ENCODE measurements around the gene PSD2.

Gene PSD2

DNA sequence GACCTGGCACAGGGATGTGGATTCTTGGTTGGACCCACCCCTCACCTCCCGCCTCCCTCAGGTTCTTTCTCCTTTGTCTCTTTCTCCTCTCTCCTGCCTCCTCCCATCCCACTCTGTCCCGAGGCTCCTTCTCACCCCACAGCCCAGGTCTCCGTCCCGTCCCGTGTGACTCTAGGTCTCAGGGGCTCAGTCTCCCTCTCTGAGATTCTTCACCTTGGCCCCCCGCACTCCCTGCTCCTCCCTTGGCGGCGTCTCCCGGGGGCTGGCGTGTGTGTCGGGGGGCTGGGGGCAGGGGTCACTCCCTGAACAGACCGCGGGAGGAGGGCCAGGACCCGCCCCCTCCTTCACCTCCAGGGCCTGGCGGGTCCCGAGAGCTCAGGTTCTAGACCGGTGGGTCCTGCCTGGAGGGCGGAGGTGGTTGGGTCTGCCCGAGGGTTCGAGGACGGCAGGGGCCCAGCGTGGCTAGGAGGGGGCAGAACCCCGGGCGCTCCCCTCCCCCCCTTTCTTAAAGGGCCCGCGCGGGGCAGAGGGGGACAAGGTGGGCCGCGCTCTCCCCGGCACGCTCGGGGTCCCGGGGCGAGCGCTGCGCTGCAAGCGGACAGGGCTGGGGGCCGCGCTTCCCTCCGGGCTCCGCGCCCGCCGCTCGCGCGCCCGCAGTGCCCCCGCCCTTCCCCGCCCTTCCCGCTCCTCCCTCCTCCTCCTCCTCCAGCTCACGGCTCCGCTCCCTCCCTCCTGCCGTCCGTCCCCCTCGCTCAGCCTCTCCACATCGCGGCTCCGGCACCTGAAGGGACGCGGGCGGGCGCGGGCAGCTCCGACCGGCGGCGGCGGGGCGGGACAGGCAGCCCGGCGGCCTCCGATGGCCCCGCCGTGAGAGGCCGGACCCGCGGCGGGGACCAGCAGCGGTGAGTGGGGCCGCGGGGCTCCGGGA is at the start of gene PSD2:
TSS of gene PSD2 (plus strand) at position 735 of the 928 bp plus-strand sequence. CDS start 13,633 bp downstream, outside the sequence.
- DNase-seq: no peak

DNA sequence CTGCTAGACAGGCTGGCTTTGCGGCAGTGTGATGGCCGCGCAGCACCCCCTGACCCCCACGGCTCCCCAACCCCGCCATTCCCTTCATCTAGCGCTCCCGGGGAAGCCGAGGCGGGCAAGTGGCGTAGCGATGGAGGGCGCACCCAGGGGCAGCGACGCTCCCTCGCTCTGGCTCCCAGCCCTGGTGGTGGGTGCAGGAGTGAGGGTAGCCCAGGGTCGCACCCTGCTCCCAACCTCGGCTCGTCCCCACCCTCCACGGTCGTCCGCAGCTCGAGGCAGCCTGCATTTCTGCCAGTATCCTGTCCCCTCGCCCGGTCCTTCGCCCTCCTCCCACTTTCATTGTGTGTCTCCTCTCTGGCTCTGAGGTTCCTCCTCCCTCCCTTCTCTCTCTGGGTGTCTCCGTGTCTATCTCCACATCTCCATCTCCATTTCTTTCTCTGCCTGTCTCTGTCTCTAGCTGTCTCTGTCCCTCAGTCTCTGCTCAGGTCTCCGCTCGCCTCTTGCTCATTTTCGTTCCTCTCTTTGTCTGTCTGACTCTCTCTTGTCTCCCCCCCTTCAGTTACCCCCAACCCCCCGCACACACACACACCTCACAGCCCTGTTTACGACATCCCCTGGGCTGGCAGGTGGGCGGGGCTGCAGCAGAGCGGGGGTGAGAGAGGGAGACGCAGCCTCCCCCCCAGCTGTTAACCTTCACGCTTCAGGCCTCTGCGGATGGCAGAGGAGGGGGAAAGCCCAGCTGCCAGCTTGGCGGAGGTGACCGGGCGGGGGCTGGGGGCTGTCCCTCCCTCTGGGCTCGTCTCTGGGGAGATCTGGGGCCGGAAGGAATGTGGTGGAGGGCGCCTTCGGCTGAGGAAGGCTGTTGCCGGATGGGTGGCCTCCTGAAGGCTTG is 48.7 kb upstream of the PSD2 start:
- DNase-seq: peak; percentile 67

DNA sequence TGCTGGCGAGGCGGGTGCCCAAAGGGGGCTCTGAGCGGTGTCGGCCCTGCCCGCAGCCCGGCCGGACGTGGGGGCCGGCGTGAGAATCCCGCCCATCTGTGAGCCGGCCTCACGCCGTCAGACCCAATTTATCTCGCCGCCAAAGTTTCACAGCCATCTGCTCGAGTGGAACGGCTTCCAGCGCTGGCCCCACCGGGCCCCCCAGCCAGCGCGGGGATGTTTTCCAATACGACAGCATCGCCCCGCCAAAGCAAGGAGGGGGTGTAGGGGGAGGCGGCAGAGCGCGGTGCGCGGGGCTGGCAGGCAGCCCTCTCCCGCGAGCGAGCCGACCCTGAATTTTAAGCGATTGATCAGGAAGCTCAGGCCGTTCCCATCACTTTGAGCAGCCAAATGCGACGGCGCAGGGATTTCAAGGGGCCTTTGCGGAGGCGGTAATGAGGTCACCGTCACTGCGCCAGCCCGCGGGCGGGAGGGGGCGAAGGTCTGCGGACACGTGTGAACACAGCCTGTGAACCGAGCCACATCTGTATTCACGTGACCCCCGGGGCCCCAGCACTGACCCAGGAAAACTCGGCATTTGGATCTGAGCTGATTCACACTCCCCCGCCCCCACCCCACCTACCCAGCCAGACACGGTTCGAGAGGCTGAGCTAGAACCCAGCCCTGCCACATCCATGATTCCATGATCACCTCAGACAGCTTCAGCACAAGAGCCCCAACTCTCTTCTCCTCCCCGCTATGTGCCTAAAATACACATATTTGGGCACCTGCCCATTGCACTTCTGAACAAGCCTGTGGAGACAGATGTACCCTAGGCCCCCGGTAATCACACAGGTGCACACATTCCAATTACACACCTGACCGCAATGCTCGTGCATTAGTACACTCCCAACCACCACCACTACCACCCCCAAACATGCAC is 47.8 kb upstream of the PSD2 start:
- DNase-seq: peak; percentile 83

GRCh38 chr5:139748505-139748826 is 47.1 kb upstream of the PSD2 start:
- no peak for DNase-seq

DNA sequence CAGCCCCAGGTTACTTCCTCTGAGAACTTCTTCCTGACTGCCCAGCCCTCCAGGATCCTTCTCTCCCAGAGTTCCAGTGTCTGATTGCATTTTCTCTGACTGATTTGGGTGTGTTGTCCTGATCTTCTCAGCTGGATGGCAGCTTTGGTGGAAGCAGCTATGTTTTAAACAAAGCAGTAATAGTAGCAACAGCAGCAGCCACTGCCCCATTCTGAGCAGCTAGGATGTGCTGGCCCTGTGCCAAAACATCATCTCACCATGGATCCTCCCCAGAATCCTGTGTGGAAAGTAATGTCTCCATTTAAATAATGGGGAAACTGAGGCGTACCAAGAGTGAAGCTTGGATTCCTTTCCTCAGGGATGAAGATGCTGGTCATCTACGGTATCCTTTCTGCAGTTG is 46.4 kb upstream of the PSD2 start:
- DNase-seq: peak; percentile 24

GRCh38 chr5:139751236-139751635 is 44.4 kb upstream of the PSD2 start:
- DNase-seq: no peak

GRCh38 chr5:139752506-139753473 is 42.8 kb upstream of the PSD2 start:
- no peak for DNase-seq

- DNase-seq: no peak
Measured at GRCh38 chr5:139755892-139756671, 39.5 kb upstream of the PSD2 start.

GRCh38 chr5:139756971-139757370 is 38.6 kb upstream of the PSD2 start:
- no peak for DNase-seq

DNA sequence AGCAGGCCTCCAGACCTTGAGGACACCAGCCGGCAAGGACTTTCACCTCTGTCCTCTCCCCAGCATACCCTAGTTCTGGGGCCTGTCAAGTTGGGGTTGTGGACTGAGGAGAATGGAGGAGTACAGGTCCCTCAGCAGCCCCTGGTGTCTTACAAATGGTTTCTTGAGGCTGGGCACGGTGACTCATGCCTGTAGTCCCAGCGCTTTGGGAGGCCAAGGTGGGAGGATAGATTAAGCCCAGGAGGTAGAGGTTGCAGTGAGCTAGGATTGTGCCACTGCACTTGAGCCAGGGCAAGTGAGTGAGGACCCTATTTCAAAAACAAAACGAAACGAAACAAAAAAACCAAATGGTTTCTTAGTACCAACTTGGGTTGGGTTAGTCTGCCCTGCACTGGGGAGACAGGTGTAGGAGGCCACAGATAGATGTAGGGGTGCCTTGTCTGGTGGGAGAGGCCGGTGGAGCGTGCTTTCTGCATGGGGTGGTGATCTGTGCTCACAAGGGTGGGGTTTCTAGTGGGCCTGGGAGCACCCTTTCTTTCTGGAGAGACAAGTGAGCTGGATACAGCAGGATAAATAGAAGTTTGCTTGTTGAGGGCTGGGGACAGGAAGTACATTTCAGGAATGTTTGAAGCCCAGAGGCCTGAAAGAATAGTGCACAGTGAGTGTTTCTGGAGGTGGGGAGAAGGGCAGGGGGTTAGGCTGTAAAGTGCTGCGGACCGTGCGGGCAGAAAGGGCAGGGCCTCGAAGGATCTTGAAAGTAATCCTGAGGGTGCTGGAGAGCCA is 37.7 kb upstream of the PSD2 start:
- DNase-seq: no peak

DNA sequence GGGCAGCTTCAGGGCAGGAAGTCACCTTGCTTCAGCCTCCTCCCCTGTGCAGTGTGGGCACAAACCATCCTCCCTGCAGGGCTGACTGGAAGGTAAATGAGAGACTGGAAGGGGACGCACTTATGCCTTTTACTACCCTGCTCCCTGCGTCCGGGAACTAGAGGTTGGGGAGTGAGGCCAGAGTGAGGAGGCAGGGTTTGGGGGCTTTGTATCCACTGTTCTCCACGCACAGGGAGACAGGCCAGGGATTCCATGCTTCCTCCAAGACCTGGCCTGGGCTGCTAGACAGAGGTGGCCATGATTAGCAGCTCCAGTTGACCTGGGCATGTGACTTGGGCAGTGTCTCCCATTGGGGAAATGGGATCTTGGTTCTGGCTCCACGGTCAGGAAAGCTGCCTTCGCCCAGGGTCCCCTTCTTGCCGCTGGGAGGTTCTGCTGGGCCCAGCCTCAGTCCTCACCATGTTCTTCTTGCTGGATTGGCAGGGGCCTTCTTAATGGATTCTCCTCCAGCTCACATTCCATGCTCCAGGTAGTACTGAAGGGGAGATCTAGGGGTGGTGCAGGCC is 37.0 kb upstream of the PSD2 start:
- no peak for DNase-seq

GRCh38 chr5:139759219-139759721 is 36.3 kb upstream of the PSD2 start:
- peak; percentile 74 for DNase-seq

DNA sequence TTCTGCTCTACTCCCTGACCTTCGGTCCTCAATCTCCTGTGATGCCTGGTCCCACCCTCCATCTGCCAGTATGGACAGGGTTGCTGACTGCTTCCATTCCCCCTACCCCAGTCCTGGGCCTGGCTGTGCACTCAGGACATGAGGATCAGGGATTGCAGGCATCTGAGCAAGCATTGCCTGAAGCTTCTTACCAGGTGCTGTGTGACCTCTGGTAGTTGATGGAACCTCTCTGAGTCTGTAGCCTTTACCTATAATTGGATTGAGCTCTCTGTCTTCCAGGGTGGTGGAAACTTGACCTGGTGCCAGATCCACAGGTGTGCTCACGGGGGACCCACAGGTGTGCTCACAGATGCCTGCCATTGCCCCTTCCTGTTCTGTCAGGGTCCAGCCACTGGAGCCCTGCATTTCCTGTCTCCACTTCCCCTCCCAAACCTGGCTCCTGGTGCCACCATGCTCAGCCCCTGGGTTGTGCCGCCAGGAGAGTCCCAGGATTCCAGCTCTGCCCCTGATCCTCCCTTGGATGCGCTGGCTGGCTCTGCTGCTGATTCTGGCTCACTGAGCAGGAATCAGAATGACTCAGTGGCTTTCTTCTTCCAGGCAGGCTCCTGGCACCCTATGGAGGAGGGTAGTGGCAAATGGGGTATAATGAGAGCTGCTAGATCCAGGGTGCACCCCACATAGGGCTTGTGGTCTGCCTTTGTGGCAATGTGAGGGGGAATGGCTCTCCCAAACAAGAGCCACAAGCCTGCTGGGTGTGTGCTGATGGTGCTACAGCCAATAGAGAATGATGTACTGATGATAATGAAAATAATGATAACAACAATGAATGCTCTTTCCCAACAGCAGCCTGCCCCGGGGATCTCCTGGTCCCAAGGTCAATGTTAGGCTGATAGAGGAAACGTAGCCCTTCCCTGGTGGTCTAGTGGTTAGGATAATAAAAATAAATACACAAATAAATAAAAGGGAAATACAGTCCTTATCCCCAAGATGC is 35.2 kb upstream of the PSD2 start:
- no peak for DNase-seq

DNA sequence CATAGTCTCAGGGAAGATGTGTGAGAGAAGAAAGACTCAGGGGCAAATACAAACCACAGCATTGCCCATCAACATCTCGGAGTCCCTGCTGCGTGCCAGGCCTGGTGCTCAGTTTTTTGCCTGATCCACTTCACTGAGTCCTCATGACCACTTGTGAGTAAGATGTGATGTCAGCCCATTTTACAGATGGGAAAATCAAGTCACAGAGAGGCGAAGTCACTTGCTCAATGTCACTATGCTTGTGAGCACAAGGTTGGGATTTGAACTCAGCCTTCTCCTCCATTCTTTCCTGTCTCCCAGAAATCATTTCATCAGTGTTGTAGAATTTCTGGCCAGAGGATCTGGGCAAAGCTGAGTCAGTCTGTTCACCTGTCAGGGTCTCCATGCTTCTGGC is 34.6 kb upstream of the PSD2 start:
- DNase-seq: no peak

DNA sequence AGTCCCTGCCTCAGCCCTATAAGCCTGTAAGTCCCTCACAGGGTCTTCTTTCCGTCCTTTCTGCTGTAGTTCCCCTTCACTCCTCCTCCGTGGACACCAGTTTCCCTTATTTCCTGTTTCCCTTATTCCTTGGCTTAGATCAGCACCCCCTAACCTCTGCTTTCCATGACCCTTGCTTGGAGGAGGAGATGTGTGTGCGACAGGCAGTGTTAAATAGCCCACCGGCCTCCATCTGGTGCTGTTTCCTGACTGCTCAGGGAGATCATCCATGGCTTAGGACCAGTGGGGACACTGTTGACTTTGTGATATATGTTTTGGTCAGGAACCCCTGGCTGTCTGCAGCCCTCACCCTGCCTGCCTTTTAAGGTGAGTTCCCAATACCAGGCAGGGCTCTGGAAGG is 34.1 kb upstream of the PSD2 start:
- DNase-seq: no peak

DNA sequence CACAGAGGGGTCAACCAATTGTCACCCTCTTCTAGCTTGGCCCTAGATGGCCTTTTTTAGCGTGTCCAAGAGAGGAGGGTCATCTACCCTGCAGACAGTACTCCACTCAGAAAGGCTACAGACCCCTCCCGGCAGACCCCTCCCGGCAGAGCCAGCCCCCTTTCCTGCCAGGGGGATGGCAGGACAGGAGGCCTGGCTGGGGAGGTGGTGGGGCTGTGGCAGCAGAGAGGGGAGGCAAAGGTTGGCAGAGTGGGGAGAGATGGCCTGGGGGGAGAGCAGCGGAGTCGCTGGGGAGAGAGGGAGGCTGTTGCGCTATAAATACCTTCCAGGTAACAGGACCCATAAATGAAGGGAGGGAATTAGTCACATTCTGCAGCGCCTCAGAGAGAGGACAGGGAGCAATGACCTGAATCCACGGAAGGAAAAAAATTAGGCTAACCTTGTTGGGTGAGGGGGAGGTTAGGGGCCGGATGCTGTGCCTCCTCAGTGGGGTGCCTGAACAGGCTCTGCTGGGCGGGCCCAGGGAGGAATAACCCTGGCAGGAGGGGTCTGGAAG is 32.9 kb upstream of the PSD2 start:
- DNase-seq: no peak

DNA sequence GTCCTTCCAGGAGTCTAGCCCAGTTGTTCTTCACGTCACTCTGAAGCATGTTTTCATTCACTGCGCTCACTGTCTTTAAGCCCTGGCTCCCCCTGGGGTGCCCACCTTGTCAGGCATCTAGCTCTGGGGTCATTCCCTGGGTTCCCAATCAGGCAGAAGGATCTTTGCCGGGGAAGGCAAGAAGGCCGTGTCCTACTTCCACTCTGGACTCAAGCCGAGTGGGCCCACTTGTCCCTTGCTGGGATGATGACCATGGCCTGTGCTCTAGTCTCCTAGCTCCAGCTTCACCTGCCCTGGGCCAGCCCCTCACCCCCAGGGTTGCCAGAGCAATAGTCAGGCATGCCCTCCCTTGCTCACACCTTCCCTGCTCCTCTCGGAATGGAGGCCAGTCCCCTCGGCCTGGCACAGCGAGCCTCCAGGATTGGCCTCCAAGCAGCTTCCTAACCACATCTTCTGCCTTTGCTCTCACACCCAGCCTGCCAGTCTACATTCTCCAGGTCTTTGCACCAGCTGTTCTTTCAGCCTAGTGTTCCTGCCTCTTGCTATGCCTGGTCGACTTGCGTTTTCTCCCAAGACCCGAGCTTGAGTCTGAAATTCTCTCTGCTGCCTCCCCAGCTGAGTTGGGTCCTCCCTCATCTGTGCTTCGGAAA is 32.2 kb upstream of the PSD2 start:
- no peak for DNase-seq

Data from suppressor macrophage treated with lipopolysaccharide for 4 hours (primary cell).